ENCODE measurements around the gene UCP3. TPM values are rescaled to one million over a fixed set of nuclear protein-coding genes. Genes with fewer than 3 reads are reported as not detected.
A peak's percentile ranks its signal among the peaks of the same experiment; 100 is the strongest.

UCP3 gene
- total and polyA plus RNA-seq, 10 of the 15 experiments (the other 5 are each of a cell fraction or from before 2014, with no cell fraction given) = 0.02 to 1.9 (median 0.94) TPM

GRCh38 chr11:73982990-73983740, 25.7 kb downstream of the UCP3 start (continued):
- TF ChIP-seq PRDM15 (CRISPR knock-in tag; IDR thresholded peaks at IDR 0.05) (no peak), TBL1XR1 (IDR thresholded peaks at IDR 0.05; ENCODE audit: low read depth, low read length) (no peak), PML (IDR thresholded peaks at IDR 0.05; ENCODE audit: low read length) (0 out of 2 replicates have a peak, but pooled peaks have one; percentile 66), LARP7 (IDR thresholded peaks at IDR 0.05) (no peak; the same call in none of the 2 replicates), STAT3 (IDR thresholded peaks at IDR 0.05; ENCODE audit: low read depth, low read length) (no peak), BMI1 (IDR thresholded peaks at IDR 0.05; ENCODE audit: borderline replicate concordance) (no peak), SPI1 (IDR thresholded peaks at IDR 0.05; ENCODE audit: borderline replicate concordance, insufficient read depth, low read depth, low read length) (peak; percentile 99)

GRCh38 chr11:73982595-73982989, 26.3 kb downstream of the UCP3 start, which contains the start of gene UCP2:
TSS of gene UCP2 (minus strand) at chr11:73982843. CDS start at chr11:73978378, 4,465 bp downstream.
- Histone ChIP-seq H3K27me3 (replicated peaks in 1 of 2; ENCODE audit: control insufficient read depth in 2 of 2, insufficient read depth in 2 of 2, low read length in 1 of 2) (no peaks in the 10 kb centered on the region), H3K4me2 (ENCODE audit: control insufficient read depth, insufficient read depth) (peak within 1 kb of the TSS; percentile 99)
- POLR2A ChIA-PET = interaction anchor here (0.7 to 4.3 kb wide), 14 partner anchors 8 to 467 kb away, joined by 3 to 41 read pairs (median 4); partner anchors contain the start of genes C2CD3, PPME1 and RAB6A
- TF ChIP-seq E4F1 (IDR thresholded peaks at IDR 0.05; ENCODE audit: borderline replicate concordance, partially characterized antibody) (no peak), RB1 (IDR thresholded peaks at IDR 0.05; ENCODE audit: borderline replicate concordance) (no peak), SP1 (IDR thresholded peaks at IDR 0.05; ENCODE audit: low read depth, low read length) (no peak), TAF1 (IDR thresholded peaks at IDR 0.05; ENCODE audit: borderline replicate concordance, low read depth, low read length) (peak; percentile 36; the same call in 1 of the 2 replicates), SMAD1 (IDR thresholded peaks at IDR 0.05; ENCODE audit: low read depth, partially characterized antibody) (no peak), SREBF2 (IDR thresholded peaks at IDR 0.05; ENCODE audit: low read length) (no peak)

More at GRCh38 chr11:73982595-73982989, 26.3 kb downstream of the UCP3 start, which contains the start of gene UCP2:
- Histone ChIP-seq H3K27ac (ENCODE audit: control insufficient read depth, insufficient read depth) (peak within 1 kb of the TSS; percentile 85), H3K4me1 (ENCODE audit: control insufficient read depth, insufficient read depth, low read length) (peaks cover 29% of the 10 kb centered on the region), H3K9ac (ENCODE audit: control insufficient read depth, insufficient read depth, low read length) (peak within 1 kb of the TSS; percentile 92), H3K4me3 (peak within 1 kb of the TSS; percentile 89), H3K36me3 (ENCODE audit: control insufficient read depth in 2 of 2, insufficient read depth in 2 of 2, low read length in 1 of 2) (peaks cover 5 to 9% of the 10 kb centered on the region in 2 experiments; a peak in 3 of 4 replicates), H3K79me2 (ENCODE audit: control insufficient read depth, insufficient read depth, low read length) (peaks cover 46% of the 10 kb centered on the region), H4K20me1 (ENCODE audit: control insufficient read depth, insufficient read depth) (no peaks in the 10 kb centered on the region), H3K9me3 (replicated peaks; ENCODE audit: control insufficient read depth, insufficient read depth, low read length) (no peaks in the 10 kb centered on the region), H2AFZ (ENCODE audit: control insufficient read depth, low read depth, low read length) (peak within 1 kb of the TSS; percentile 84)
- under 1% methylated on average over 41 of the region's 43 CpGs for WGBS (ENCODE audit: insufficient coverage, insufficient replicate concordance, low lambda C conversion rate, missing lambda C conversion rate)
- SMC1A ChIA-PET (ENCODE audit: uncharacterized antibody, unreplicated experiment) = interaction anchor here (0.8 to 5.5 kb wide), 8 partner anchors 9 to 203 kb away, joined by 3 to 49 read pairs (median 7); no protein-coding TSS in a partner anchor
- ATAC-seq = peak; percentile 79
- no peak for DNase-seq (ENCODE audit: low read depth, low spot score)
- CTCF ChIA-PET = interaction anchor here (1.4 kb wide), 1 partner anchor 36 kb away, joined by 4 read pairs; no protein-coding TSS in a partner anchor
- no TSS peak for BruUV-seq (replicated peaks)
- RAD21 ChIA-PET (ENCODE audit: unreplicated experiment) = interaction anchor here (0.6 to 5.1 kb wide), 11 partner anchors 9 to 189 kb away, joined by 3 to 47 read pairs (median 4); partner anchors contain the start of genes C2CD3 and PPME1
- intact Hi-C loops (cut with micrococcal nuclease; ENCODE audit: unreplicated experiment) (loop anchor here (5.0 kb wide), 2 partner anchors 40 to 190 kb away; partner anchors contain the start of genes C2CD3 and PPME1), in situ Hi-C loops (cut with MboI) (no loop called here)
- FAIRE-seq = no peak

All from GM12878 (cell line).